K562 (cell line): ENCODE data around the gene INO80. TPM values are rescaled to one million over a fixed set of nuclear protein-coding genes. Genes with fewer than 3 reads are reported as not detected.
A peak's percentile ranks its signal among the peaks of the same experiment; 100 is the strongest.

Experiments used
- BRD4 ChIP-seq: fragments of 200-600 bp; sonication (generic); IDR thresholded peaks from 2 replicates; pipeline ENCODE4 v1.6.1; 2017; ENCODE audit warnings: inconsistent platforms
- C11orf30 ChIP-seq: fragments of 450-650 bp; IDR thresholded peaks from 2 replicates; pipeline ENCODE4 v1.6.1; 2016; ENCODE audit warnings: low read depth, mild to moderate bottlenecking
- DACH1 ChIP-seq: fragments of 450-650 bp; IDR thresholded peaks from 2 replicates; pipeline ENCODE4 v1.6.1; 2018; ENCODE audit not compliant: partially characterized antibody
- EGR1 ChIP-seq: fragments of 450-650 bp; conservative IDR thresholded peaks from 2 replicates; pipeline ENCODE4 v1.6.1; 2017; ENCODE audit warnings: mild to moderate bottlenecking
- ERF ChIP-seq: fragments of 450-650 bp; formaldehyde crosslinking; IDR thresholded peaks from 2 replicates; pipeline ENCODE4 v1.4.0; 2020; ENCODE audit warnings: mild to moderate bottlenecking, mixed read lengths
- FOXO4 ChIP-seq: fragments of 450-650 bp; formaldehyde crosslinking; IDR thresholded peaks from 2 replicates; pipeline ENCODE4 v1.4.0; 2020; ENCODE audit warnings: mild to moderate bottlenecking, moderate library complexity
- HDAC1 ChIP-seq, 2 experiments: fragments of 450-650 bp; IDR thresholded peaks; 2 replicates each; pipeline ENCODE4 v1.6.1; 2016 to 2017; ENCODE audit warnings: inconsistent platforms in 1 of 2, mild to moderate bottlenecking in 1 of 2, moderate library complexity in 1 of 2
- KDM1A ChIP-seq, 2 experiments: fragments of 450-650 bp; IDR thresholded peaks; 2 replicates each; pipeline ENCODE4 v1.6.1; 2016; ENCODE audit warnings: mild to moderate bottlenecking in 2 of 2
- KHSRP ChIP-seq: fragments of 450-650 bp; IDR thresholded peaks from 2 replicates; pipeline ENCODE4 v1.6.1; 2017
- KLF16 ChIP-seq: IDR thresholded peaks from 2 replicates; pipeline ENCODE4 v1.6.1; 2016; ENCODE audit warnings: antibody characterized with exemption
- LCOR ChIP-seq: sonication (generic); formaldehyde crosslinking; IDR thresholded peaks from 2 replicates; pipeline ENCODE4 v1.8.0; 2022; ENCODE audit warnings: mild to moderate bottlenecking, missing genetic modification reagents
- NUFIP1 ChIP-seq: fragments of 450-650 bp; IDR thresholded peaks from 2 replicates; pipeline ENCODE4 v1.6.1; 2018; ENCODE audit not compliant: partially characterized antibody
- PHF8 ChIP-seq: fragments of 200-600 bp; sonication (generic); IDR thresholded peaks from 2 replicates; pipeline ENCODE4 v1.6.1; 2012; ENCODE audit warnings: mixed run types, mild to moderate bottlenecking, inconsistent platforms, low read length, moderate library complexity, borderline replicate concordance
- POLR2G ChIP-seq: fragments of 200-400 bp; formaldehyde crosslinking; IDR thresholded peaks from 2 replicates; pipeline ENCODE4 v1.6.1; 2017; ENCODE audit warnings: low read depth, mild to moderate bottlenecking, antibody characterized with exemption, low read length, moderate library complexity
- PYGO2 ChIP-seq: fragments of 450-650 bp; IDR thresholded peaks from 2 replicates; pipeline ENCODE4 v1.6.1; 2016; ENCODE audit warnings: mild to moderate bottlenecking, missing genetic modification characterization, moderate library complexity, missing compliant biosample characterization
- SP1 ChIP-seq: sonication (generic); formaldehyde crosslinking; IDR thresholded peaks from 2 replicates; pipeline ENCODE4 v1.8.1; 2022; ENCODE audit warnings: mild to moderate bottlenecking, missing genetic modification reagents
- STAG1 ChIP-seq: sonication (generic); formaldehyde crosslinking; IDR thresholded peaks from 2 replicates; pipeline ENCODE4 v1.5.0; 2020; ENCODE audit warnings: missing genetic modification reagents, borderline replicate concordance
- XRCC5 ChIP-seq: fragments of 200-400 bp; formaldehyde crosslinking; IDR thresholded peaks from 2 replicates; pipeline ENCODE4 v1.6.1; 2017; ENCODE audit warnings: low read depth, mild to moderate bottlenecking, low read length
- ZSCAN29 ChIP-seq: fragments of 450-650 bp; IDR thresholded peaks from 2 replicates; pipeline ENCODE4 v1.6.1; 2017
- polyA plus RNA-seq, 8 experiments: library from polyadenylated mRNA; depleted of rRNA in 4 of 8; stranded (reverse) in 5 of 8; unstranded in 3 of 8; fragments of >200 nt; fragmentation: Nextera tagmentation in 2 of 8; fragmentation: Illumina TruSeq in 1 of 8; extraction: Ambion mirVana in 2 of 8; extraction: Trizol in 1 of 8; gene quantifications; 2 replicates each; pipeline versions ENCODE4 v1.2.1 to v1.2.3, GENCODE V29; 2011 to 2014; ENCODE audit warnings: inconsistent platforms in 1 of 8, missing spikeins in 1 of 8
- total RNA-seq, 7 experiments: library from RNA; depleted of rRNA in 6 of 7; stranded (reverse); fragments of >200 nt in 6 of 7; fragmentation: Illumina TruSeq in 2 of 7; extraction: Trizol in 2 of 7; gene quantifications; 2 replicates each; pipeline versions ENCODE4 v1.2.1 to v1.2.3, GENCODE V29; 2011 to 2021; ENCODE audit warnings: low replicate concordance in 1 of 7
- TF ChIP-seq, protein P1 (sequence below), 2 experiments: fragments of 250-450 bp in 1 of 2; fragments of 450-650 bp in 1 of 2; sonication (Bioruptor Pico) in 1 of 2; IDR thresholded peaks; 2 replicates each; pipeline versions ENCODE4 v1.6.1 to v1.8.0; 2016 to 2021; ENCODE audit warnings: mild to moderate bottlenecking in 2 of 2, moderate library complexity in 2 of 2, missing compliant biosample characterization in 1 of 2, missing genetic modification characterization in 1 of 2
- TF ChIP-seq, protein P2 (sequence below): fragments of 450-650 bp; IDR thresholded peaks from 2 replicates; pipeline ENCODE4 v1.6.1; 2016; ENCODE audit warnings: antibody characterized with exemption
- TF ChIP-seq, protein P3 (sequence below): fragments of 250-450 bp; sonication (Bioruptor Pico); IDR thresholded peaks from 2 replicates; pipeline ENCODE4 v1.5.0; 2021; ENCODE audit warnings: mild to moderate bottlenecking, moderate library complexity

Gene INO80
- total and polyA plus RNA-seq, 9 of the 15 experiments (the other 6 are each of a cell fraction or from before 2014, with no cell fraction given) = 1.1 to 25.7 (median 19.9) TPM

GRCh38 chr15:40930430-40931299 lies 185.4 kb downstream of the INO80 start (continued):
- TF ChIP-seq, protein P1, sequence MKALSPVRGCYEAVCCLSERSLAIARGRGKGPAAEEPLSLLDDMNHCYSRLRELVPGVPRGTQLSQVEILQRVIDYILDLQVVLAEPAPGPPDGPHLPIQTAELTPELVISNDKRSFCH (CRISPR knock-in tag; IDR thresholded peaks at IDR 0.05) = no peak
- TF ChIP-seq, protein P1 (tag; IDR thresholded peaks at IDR 0.05) = 0 out of 2 replicates have a peak, but pooled peaks have one; percentile 32
- TF ChIP-seq ERF (CRISPR knock-in tag) = no peak
- 0 out of 2 replicates have a peak, but pooled peaks have one; percentile 44 for TF ChIP-seq LCOR (CRISPR knock-in tag)
- TF ChIP-seq PYGO2 (tag) = no peak
- peak; percentile 59; the same call in 1 of the 2 replicates for TF ChIP-seq SP1 (CRISPR knock-in tag)
- no peak for TF ChIP-seq FOXO4 (CRISPR knock-in tag)
- TF ChIP-seq, protein P2, sequence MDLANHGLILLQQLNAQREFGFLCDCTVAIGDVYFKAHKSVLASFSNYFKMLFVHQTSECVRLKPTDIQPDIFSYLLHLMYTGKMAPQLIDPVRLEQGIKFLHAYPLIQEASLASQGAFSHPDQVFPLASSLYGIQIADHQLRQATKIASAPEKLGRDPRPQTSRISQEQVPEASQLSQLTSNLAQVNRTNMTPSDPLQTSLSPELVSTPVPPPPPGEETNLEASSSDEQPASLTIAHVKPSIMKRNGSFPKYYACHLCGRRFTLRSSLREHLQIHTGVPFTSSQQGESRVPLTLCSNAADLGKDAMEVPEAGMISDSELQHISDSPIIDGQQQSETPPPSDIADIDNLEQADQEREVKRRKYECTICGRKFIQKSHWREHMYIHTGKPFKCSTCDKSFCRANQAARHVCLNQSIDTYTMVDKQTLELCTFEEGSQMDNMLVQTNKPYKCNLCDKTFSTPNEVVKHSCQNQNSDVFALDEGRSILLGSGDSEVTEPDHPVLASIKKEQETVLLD = peak; percentile 90
- TF ChIP-seq PHF8 = peak; percentile 24; the same call in 1 of the 2 replicates
- no peak for TF ChIP-seq KHSRP
- TF ChIP-seq HDAC1 (IDR thresholded peaks at IDR 0.05) = peak; percentile 46 to 68; a peak in 2 of 4 replicates
- no peak for TF ChIP-seq DACH1
- peak in 1 of 2 experiments; percentile 41; a peak in 2 of 4 replicates for TF ChIP-seq KDM1A (IDR thresholded peaks at IDR 0.05)
- peak; percentile 64; the same call in 1 of the 2 replicates for TF ChIP-seq XRCC5
- no peak for TF ChIP-seq NUFIP1
- TF ChIP-seq STAG1 (CRISPR knock-in tag) = no peak
- TF ChIP-seq EGR1 = peak; percentile 70
- TF ChIP-seq BRD4 = no peak
- peak; percentile 63; the same call in 1 of the 2 replicates for TF ChIP-seq POLR2G
- TF ChIP-seq KLF16 = no peak
- TF ChIP-seq, protein P3, sequence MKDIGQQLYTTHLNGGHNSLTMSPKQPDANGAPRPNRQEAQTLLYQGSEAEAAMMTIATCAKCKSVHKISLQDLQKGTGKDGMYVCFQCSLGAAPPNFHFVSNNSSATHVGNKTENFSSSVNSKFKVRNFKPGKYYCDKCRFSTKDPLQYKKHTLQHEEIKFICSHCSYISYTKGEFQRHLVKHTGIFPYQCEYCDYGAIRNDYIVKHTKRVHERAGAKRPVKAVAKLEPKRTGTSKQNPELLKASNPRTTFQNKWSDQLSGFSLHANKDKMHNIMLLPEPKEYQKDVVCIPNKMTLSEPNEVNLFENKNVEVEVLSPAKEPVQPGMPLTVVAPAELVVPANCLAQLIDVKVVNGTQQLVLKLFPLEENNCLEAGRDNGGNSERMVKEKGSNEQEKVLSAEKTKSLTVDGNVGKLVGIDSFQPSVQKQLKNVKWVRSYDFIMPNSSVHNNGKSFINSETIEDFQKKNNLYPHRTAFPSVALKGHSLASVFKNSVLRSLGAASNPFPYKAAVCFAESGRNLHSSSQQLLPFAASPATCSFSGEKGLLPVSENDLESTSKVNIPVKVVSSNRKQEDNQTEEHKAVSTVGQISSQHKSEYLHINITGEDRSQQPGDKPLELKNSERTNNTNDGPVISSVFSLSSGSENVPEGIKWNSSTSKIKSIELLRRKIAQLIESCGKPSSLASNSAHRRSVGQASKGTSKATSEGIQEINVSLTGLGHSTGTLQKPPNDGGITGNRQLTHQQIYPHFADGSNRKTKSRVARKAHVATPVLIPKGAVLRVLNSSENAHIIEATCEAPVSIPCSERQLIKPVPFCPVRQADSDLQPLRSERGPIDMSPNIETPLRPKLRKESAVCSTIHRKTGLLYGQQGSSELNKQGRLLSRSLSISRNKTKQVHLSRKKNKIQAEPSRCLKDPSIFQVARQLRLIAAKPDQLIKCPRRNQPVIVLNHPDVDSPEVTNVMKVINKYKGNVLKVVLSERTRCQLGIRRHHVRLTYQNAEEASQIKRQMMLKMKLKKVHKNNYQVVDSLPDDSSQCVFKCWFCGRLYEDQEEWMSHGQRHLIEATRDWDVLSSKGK (CRISPR knock-in tag) = no peak
- TF ChIP-seq ZSCAN29 = no peak
- no peak for TF ChIP-seq C11orf30
